GM19193 (cell line): ENCODE data around the gene CTNNAL1.

Source experiments
- POLR2A ChIP-seq: IDR thresholded peaks from 4 replicates; pipeline ENCODE4 v1.6.1; 2011; ENCODE audit not compliant: insufficient read depth, insufficient read length; ENCODE audit errors: extremely low read depth

CTNNAL1 gene

DNA sequence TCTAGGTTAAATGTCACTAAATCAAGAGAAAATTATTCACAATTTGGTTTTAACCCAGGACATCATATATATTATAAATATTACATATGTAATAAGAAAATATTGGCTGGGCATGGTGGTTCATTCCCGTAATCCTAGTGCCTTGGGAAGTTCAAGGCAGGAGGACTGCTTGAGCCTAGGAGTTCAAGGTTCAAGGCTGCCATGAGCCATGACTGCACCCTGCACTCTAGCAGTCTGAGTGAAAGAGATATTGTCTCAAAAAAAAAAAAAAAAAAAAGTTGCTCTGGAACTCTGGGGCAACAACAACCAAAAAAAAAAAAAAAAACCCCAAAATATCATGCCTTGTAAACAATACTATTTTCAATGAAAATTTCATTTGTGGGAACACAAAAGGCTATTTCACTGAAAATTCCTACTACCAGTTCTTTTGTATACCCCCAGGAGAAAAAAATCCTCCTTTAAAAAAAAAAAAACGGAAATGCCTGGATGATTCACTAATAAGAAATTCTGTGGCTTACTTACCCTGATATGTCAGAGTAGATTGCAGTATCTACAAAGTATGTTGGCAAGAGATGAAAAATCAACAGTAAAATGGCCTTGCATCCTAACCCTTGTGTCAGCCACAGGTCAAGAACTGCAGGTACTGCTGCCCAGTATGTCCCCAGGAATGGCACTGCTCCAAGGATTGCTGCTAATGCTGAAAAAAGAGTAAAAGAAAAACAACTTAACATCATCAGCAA is 22.6 kb upstream of the CTNNAL1 start:
- TF ChIP-seq POLR2A: no peak

DNA sequence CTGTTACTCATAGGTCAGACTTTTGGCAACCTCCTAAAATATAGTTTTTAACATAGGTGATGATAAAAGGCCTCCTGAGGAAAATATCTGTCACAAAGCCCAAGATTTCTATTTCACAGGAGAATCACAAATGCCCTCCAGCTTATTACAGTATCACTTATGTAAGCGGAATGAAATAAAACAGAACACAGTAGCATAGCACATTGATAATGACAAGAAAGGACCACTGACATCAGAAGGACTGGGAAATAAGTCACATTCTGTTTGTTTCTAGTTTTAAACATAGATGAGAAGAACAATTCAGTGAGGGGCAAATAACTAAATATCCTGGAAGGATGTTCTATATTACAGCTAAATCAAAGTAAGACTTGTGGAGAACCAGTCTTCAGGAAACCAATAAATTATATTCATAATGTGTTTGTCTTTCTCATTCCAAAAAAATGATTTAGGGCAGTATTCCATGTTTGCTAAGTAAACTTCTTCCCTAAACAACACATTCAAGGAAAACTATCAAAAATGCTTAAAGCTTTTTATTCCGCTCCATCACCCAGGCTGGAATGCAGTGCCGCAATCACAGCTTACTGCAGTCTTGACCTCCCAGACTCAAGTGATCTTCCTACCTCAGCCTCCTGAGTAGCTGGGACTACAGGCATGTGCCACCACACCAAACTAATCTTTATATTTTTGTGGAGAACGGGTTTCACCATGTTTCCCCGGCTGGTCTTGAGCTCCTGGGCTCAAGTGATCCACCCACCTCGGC is 20.8 kb upstream of the CTNNAL1 start:
- no peak for TF ChIP-seq POLR2A

DNA sequence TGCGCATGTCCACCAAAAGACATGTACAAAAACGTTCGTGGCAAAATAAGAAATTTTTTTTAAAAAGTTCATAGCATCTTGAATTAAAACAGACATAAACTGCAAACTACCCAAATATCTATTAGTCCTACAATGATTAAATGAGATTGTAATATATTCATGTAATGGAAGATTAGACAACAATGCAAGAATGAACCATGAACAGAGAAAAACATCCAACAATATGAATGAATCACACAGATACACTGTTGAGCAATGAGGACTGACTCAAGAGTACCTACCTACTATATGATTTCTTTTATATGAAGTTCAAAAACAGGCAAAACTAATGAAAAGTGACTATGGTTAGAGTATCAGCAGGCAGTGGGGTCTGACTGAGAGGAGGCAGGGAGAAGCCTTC is 17.9 kb upstream of the CTNNAL1 start:
- no peak for TF ChIP-seq POLR2A

DNA sequence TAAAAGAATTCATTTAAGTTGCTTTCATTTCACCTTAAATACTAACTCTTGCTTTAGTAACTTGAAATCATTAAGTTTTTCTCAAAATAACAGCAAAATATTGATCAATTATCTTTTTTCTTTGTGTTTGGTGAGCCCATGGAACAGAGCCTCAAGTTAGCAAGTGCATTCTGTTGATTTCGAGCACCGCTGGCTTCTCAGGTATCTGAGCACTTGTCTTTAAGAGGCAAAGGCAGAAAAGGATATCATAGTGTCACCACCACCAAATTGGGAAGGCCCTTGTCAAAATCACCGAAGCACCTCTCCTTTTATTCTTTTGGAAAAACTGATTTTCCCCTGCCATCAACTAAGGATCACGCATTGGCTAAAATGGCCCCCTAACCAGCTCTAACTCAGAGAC is 17.1 kb upstream of the CTNNAL1 start:
- no peak for TF ChIP-seq POLR2A

DNA sequence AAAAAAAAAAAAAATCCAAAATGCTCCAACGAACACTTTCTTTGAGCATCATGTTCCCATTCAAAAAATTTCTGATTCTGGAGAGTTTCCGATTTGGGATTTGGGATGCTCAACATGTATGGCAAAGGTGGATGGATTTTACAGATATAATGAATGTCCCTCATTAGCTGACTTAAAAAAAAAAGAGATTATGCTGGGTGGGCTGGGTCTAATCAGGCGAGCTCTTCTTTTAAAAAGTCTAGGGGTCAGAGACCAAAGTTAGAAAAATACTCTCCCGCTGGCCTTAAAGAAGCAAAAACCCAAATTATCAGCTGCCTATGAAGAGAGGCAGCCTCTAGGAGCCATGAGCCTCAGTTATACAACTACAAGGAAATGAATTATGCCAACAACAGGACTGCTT is 15.2 kb upstream of the CTNNAL1 start:
- no peak for TF ChIP-seq POLR2A

- TF ChIP-seq POLR2A: no peak
Observed at GRCh38 chr9:109027176-109027575, 13.9 kb upstream of the CTNNAL1 start.

DNA sequence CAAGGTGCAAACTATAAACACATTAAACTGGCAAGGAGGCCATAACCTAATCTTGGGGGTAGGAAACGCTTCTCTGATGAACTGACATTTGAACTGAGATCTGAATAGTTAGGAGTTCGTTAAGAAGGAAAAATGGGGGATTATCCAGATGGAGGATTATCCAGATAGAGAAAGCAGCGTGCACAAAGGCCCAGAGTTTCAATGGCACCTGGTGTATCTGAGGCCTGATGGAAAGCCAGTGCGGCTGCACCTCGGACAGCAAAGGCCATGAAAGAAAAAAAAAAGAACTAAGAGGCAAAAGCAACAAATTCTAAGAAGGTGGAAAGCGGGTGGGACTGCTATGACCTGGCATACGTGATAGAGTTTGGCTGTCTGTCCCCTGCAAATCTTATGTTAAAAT is 13.0 kb upstream of the CTNNAL1 start:
- no peak for TF ChIP-seq POLR2A

- TF ChIP-seq POLR2A: no peak
Observed at GRCh38 chr9:109022873-109023272, 9.6 kb upstream of the CTNNAL1 start.

GRCh38 chr9:109020581-109021511 is 7.5 kb upstream of the CTNNAL1 start:
- no peak for TF ChIP-seq POLR2A

DNA sequence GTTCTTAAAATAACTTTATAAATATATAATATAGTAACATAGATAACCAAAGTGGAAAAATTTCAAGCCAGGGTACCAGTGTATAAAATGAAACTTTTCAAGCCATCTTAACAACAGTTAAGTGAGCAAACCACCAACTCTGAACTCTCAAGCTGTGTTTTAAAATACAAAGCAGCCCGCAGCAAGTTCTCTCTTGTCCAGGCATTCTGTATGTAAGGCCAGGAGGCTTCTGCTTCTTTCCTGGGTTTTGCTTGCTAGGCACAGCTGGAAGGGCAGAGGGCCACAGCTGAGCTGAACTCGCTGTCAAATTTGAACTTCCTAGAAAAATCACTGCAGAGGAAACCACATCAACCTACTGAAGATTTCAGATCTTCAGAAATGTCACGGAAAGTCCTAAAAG is 6.8 kb upstream of the CTNNAL1 start:
- TF ChIP-seq POLR2A: no peak

GRCh38 chr9:109019420-109019819 is 6.1 kb upstream of the CTNNAL1 start:
- TF ChIP-seq POLR2A: no peak

DNA sequence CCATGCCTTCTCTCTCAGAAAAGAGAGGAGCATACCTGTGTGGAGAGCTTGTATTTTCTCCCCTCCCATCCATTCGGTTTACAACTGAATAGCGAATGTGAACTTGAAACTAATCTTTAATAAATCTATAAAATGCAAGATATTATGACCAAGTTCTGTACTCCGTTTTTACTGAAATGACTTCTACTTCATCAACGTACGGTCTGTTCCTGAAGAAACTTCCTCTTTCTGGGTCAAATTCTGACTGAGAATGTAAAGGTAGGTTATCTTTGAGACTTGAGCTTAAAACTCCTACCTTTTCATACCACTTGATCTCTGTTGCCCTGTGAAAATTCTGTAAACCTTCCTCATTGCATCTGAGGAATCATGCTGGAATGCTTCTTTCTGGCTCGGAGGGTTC is 4.2 kb upstream of the CTNNAL1 start:
- TF ChIP-seq POLR2A: no peak

- no peak for TF ChIP-seq POLR2A
Observed at GRCh38 chr9:109017061-109017460, 3.8 kb upstream of the CTNNAL1 start.

GRCh38 chr9:109016132-109016531 is 2.8 kb upstream of the CTNNAL1 start:
- no peak for TF ChIP-seq POLR2A

- no peak for TF ChIP-seq POLR2A
Observed at GRCh38 chr9:109014608-109015280, 1.4 kb upstream of the CTNNAL1 start.
